ENCODE results near the gene SURF2. TPM values are rescaled to one million over a fixed set of nuclear protein-coding genes. Genes with fewer than 3 reads are reported as not detected.

The SURF2 gene
- total RNA-seq, 2 experiments from 2014 or later = 18.4 to 20.7 TPM

- peaks cover 12% of the 10 kb centered on the region for H3K4me1 Mint-ChIP-seq (ENCODE audit: low read depth)
- ChIA-PET POLR2A (interaction anchor here (1.3 kb wide), 1 partner anchor 28 kb away, joined by 6 read pairs; no protein-coding TSS in a partner anchor), CTCF (interaction anchor here (1.6 kb wide), 1 partner anchor 19 kb away, joined by 7 read pairs; no protein-coding TSS in a partner anchor)
- peaks cover 23% of the 10 kb centered on the region for H3K36me3 Mint-ChIP-seq (ENCODE audit: low read depth)
- no peaks in the 10 kb centered on the region for H3K27me3 Mint-ChIP-seq (ENCODE audit: low read depth)
- DNase-seq (no peak), ATAC-seq (no peak)
- peak overlapping the region; percentile 25 for H3K27ac Mint-ChIP-seq
- H3K4me3 Mint-ChIP-seq = no peak overlapping the region
- H3K9me3 Mint-ChIP-seq (ENCODE audit: insufficient read depth) = no peaks in the 10 kb centered on the region
Observed at GRCh38 chr9:133402689-133403088, 46.3 kb downstream of the SURF2 start.

GRCh38 chr9:133403766-133404453 lies 47.6 kb downstream of the SURF2 start:
- no peaks in the 10 kb centered on the region for H3K27me3 Mint-ChIP-seq (ENCODE audit: low read depth)
- ATAC-seq (peak; percentile 57), DNase-seq (peak; percentile 72)
- no peak overlapping the region for H3K4me3 Mint-ChIP-seq
- H3K36me3 Mint-ChIP-seq (ENCODE audit: low read depth) = peaks cover 27% of the 10 kb centered on the region
- ChIA-PET POLR2A (no interaction called here), CTCF (interaction anchor here (1.0 to 1.8 kb wide), 8 partner anchors 20 to 218 kb away, joined by 3 to 7 read pairs (median 4); partner anchors contain the start of genes SURF1 and SURF2)
- H3K27ac Mint-ChIP-seq = peak overlapping the region; percentile 34
- no peaks in the 10 kb centered on the region for H3K9me3 Mint-ChIP-seq (ENCODE audit: insufficient read depth)
- H3K4me1 Mint-ChIP-seq (ENCODE audit: low read depth) = peaks cover 12% of the 10 kb centered on the region

DNA sequence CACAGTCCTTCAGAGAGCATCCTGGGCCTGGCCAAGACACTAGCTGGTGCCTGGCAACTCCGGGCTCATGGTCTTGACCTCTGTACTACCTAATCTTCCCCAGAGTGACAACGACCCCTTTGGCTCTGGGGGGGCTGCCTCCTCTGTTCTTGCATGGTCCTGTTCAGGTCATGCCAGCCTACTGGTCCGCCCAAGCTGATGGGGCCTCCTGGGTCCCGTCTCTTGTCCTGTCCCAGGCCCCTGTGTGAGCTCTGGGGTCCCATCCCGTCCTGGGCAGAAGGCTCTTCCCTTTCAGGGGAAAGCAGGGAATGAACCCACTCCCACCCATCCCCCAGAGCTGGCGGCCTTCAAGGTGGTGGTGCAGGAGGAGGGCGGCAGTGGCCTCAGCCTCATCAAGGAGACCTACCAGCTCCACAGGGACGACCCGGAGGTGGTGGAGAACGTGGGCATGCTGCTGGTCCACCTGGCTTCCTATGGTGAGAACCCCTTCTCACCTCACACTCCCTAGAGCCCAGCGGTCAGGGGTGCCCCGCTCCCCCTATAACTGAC lies 48.2 kb downstream of the SURF2 start:
- Mint-ChIP-seq H3K4me1 (ENCODE audit: low read depth) (peaks cover 12% of the 10 kb centered on the region), H3K4me3 (no peak overlapping the region), H3K9me3 (ENCODE audit: insufficient read depth) (no peaks in the 10 kb centered on the region), H3K36me3 (ENCODE audit: low read depth) (peaks cover 28% of the 10 kb centered on the region), H3K27me3 (ENCODE audit: low read depth) (no peaks in the 10 kb centered on the region), H3K27ac (no peak overlapping the region)
- POLR2A ChIA-PET = no interaction called here
- CTCF ChIA-PET = interaction anchor here (1.0 to 1.8 kb wide), 6 partner anchors 33 to 218 kb away, joined by 3 to 6 read pairs (median 4); partner anchors contain the start of genes SURF1 and SURF2
- ATAC-seq = no peak
- DNase-seq = no peak

GRCh38 chr9:133405508-133406438 lies 49.4 kb downstream of the SURF2 start:
- POLR2A ChIA-PET = no interaction called here
- ATAC-seq = no peak
- no peak overlapping the region for H3K4me3 Mint-ChIP-seq
- H3K4me1 Mint-ChIP-seq (ENCODE audit: low read depth) = peaks cover 12% of the 10 kb centered on the region
- CTCF ChIA-PET = interaction anchor here (0.6 to 1.8 kb wide), 9 partner anchors 10 to 321 kb away, joined by 3 to 9 read pairs (median 4); partner anchors contain the start of gene RPL7A
- H3K9me3 Mint-ChIP-seq (ENCODE audit: insufficient read depth) = no peaks in the 10 kb centered on the region
- peaks cover 38% of the 10 kb centered on the region for H3K36me3 Mint-ChIP-seq (ENCODE audit: low read depth)
- no peak for DNase-seq
- H3K27ac Mint-ChIP-seq = no peak overlapping the region
- no peaks in the 10 kb centered on the region for H3K27me3 Mint-ChIP-seq (ENCODE audit: low read depth)

DNA sequence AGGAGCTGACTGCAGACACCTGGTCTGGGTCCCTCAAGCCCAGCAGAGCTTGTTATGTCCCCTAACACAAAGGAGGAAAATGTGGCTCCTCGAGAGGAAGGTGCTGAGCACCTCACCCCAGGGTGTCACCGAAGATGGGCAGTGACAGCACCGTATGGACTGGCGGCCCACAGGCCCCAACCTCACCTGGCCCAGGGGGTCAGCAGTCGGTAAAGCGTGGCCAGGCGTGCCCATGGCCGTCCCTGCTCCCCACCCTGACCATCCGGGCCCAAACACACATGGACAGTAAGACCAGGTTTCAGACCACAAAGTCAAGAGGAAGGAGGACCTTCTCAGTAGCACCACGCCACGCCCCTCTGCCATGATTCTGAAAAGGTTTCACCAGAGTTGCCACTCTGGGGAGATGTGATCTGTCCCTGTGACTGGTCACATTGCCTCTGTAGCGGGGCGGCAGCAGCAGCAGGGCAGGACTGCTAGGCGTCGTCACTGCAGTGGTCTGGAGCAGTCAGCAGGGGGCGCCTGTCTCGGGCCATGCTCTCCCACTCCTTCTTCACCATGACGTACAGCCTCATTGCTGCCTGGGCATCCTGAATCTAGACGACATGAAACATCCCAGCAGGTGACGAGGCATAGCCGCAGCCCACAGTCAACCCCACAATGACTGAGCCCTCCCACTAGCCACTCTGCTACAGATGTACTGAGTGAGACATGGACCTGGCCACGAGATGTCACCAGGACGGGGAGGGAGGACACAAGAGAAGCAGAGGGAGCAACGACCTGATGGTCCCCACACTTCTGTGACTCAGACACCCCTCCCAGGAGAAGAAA lies 50.3 kb downstream of the SURF2 start:
- no peak overlapping the region for H3K4me3 Mint-ChIP-seq
- H3K9me3 Mint-ChIP-seq (ENCODE audit: insufficient read depth) = no peaks in the 10 kb centered on the region
- no peaks in the 10 kb centered on the region for H3K27me3 Mint-ChIP-seq (ENCODE audit: low read depth)
- peaks cover 41% of the 10 kb centered on the region for H3K36me3 Mint-ChIP-seq (ENCODE audit: low read depth)
- H3K27ac Mint-ChIP-seq = peak overlapping the region; percentile 79
- peaks cover 12% of the 10 kb centered on the region for H3K4me1 Mint-ChIP-seq (ENCODE audit: low read depth)
- CTCF ChIA-PET = interaction anchor here (0.6 to 1.8 kb wide), 7 partner anchors 9 to 320 kb away, joined by 3 to 9 read pairs (median 4); partner anchors contain the start of gene RPL7A
- ATAC-seq = peak; percentile 92
- POLR2A ChIA-PET = no interaction called here
- DNase-seq = peak; percentile 85

GRCh38 chr9:133408042-133408441 lies 51.7 kb downstream of the SURF2 start:
- CTCF ChIA-PET = no interaction called here
- POLR2A ChIA-PET = no interaction called here
- H3K36me3 Mint-ChIP-seq (ENCODE audit: low read depth) = peaks cover 49% of the 10 kb centered on the region
- DNase-seq (no peak), ATAC-seq (no peak)
- no peaks in the 10 kb centered on the region for H3K27me3 Mint-ChIP-seq (ENCODE audit: low read depth)
- no peak overlapping the region for H3K27ac Mint-ChIP-seq
- H3K9me3 Mint-ChIP-seq (ENCODE audit: insufficient read depth) = no peaks in the 10 kb centered on the region
- no peak overlapping the region for H3K4me3 Mint-ChIP-seq
- H3K4me1 Mint-ChIP-seq (ENCODE audit: low read depth) = peaks cover 8% of the 10 kb centered on the region

Other genes starting within 250 kb of the SURF2 start
- 100 to 1,000 TPM in 1 of 2 experiments, 10 to 100 TPM in 1; 85.7 to 102 TPM for gene RALGDS, start 235.3 kb upstream of the SURF2 start, total RNA-seq
- 1 to 10 TPM; 3.1 to 4.1 TPM for gene GBGT1, start 192.6 kb upstream of the SURF2 start, total RNA-seq
- not detected for gene OBP2B, start 147.3 kb upstream of the SURF2 start, total RNA-seq
- gene ABO, start 81.3 kb upstream of the SURF2 start, total RNA-seq = not detected
- gene SURF6, start 20.4 kb upstream of the SURF2 start, total RNA-seq = 10 to 100 TPM; 20.1 to 21.4 TPM
- gene MED22, start 8.4 kb upstream of the SURF2 start, total RNA-seq = 10 to 100 TPM; 29.1 to 29.6 TPM
- gene RPL7A, start 8.3 kb upstream of the SURF2 start, total RNA-seq = 1,000 to 10,000 TPM; 1,894 to 1,933 TPM
- 10 to 100 TPM; 37.4 to 39.1 TPM for gene SURF1, start 63 bp upstream of the SURF2 start, total RNA-seq
- 100 to 1,000 TPM; 175 to 176 TPM for gene SURF4, start 19.5 kb downstream of the SURF2 start, total RNA-seq
- under 1 TPM; 0.71 to 0.76 TPM for gene STKLD1, start 19.8 kb downstream of the SURF2 start, total RNA-seq
- gene REXO4, start 61.5 kb downstream of the SURF2 start, total RNA-seq = 10 to 100 TPM; 23.6 to 25.7 TPM
- gene ADAMTS13, start 65.8 kb downstream of the SURF2 start, total RNA-seq = 1 to 10 TPM; 1.4 to 2.5 TPM
- 1 to 10 TPM; 1.3 to 2.4 TPM for gene CACFD1, start 103.4 kb downstream of the SURF2 start, total RNA-seq
- 10 to 100 TPM; 14.1 to 17.0 TPM for gene SLC2A6, start 122.5 kb downstream of the SURF2 start, total RNA-seq
- not detected for gene MYMK, start 168.4 kb downstream of the SURF2 start, total RNA-seq
- gene ADAMTSL2, start 178.2 kb downstream of the SURF2 start, total RNA-seq = not detected

Measured in activated CD8-positive, alpha-beta T cell treated with anti-CD3 and anti-CD28 coated beads, Interleukin-2, amount 10 ng/mL, durations not matched to agents 7 days and 5 days (primary cell).